ENCODE measurements around the gene SLC6A19. TPM values are rescaled to one million over a fixed set of nuclear protein-coding genes. Genes with fewer than 3 reads are reported as not detected.

Gene SLC6A19
- total and polyA plus RNA-seq, 9 of the 15 experiments (the other 6 are each of a cell fraction or from before 2014, with no cell fraction given): 0.03 to 1.6 (median 0.59) TPM

- TF ChIP-seq MCM2 (IDR thresholded peaks at IDR 0.05; ENCODE audit: low read depth) (no peak), SNAPC5 (CRISPR knock-in tag; IDR thresholded peaks at IDR 0.05) (no peak), MAZ (CRISPR knock-in tag; conservative IDR thresholded peaks at IDR 0.05 in 1 of 2, IDR thresholded peaks at IDR 0.05 in 1 of 2) (no peak), TSHZ1 (CRISPR knock-in tag; IDR thresholded peaks at IDR 0.05) (no peak), ZKSCAN8 (CRISPR knock-in tag; IDR thresholded peaks at IDR 0.05) (no peak)
Measured at GRCh38 chr5:1167728-1168709, 33.4 kb upstream of the SLC6A19 start (continued).

All from K562 (cell line).